Prostate gland (tissue), 2 donors: ENCODE measurements around the gene WDR93. TPM values are rescaled to one million over a fixed set of nuclear protein-coding genes. Genes with fewer than 3 reads are reported as not detected.

Source experiments
- DNase-seq: peaks from one replicate; pipeline ENCODE4 v3.0.0-alpha.2; 2019; ENCODE audit warnings: low spot score
- H3K27ac ChIP-seq, 2 donors: fragments of 200-600 bp; sonication (generic); 2 replicates each; pipeline ENCODE4 v1.5.1; 2017 to 2019
- H3K27me3 ChIP-seq: fragments of 200-600 bp; sonication (generic); replicated peaks from 2 replicates; pipeline ENCODE4 v1.5.1; 2019; ENCODE audit not compliant: insufficient read depth
- H3K36me3 ChIP-seq, 2 donors: fragments of 200-600 bp; sonication (generic); 1 replicate in 1 of 2; 2 replicates in 1 of 2; pipeline versions ENCODE4 v1.5.1 to v1.8.1; 2017 to 2019
- H3K4me1 ChIP-seq: fragments of 200-600 bp; sonication (generic); replicated peaks from 2 replicates; pipeline ENCODE4 v1.5.1; 2019
- H3K4me3 ChIP-seq, 2 donors: fragments of 200-600 bp; sonication (generic); 2 replicates each; pipeline ENCODE4 v1.5.1; 2017 to 2019
- H3K9me3 ChIP-seq: fragments of 200-600 bp; sonication (generic); 2 replicates; pipeline ENCODE4 v1.5.1; 2017
- POLR2A ChIP-seq: fragments of 450-650 bp; IDR thresholded peaks from one replicate; pipeline ENCODE4 v1.6.1; 2016; ENCODE audit warnings: antibody characterized with exemption, mild to moderate bottlenecking
- POLR2AphosphoS5 ChIP-seq: sonication (generic); formaldehyde crosslinking; IDR thresholded peaks from one replicate; pipeline ENCODE4 v1.6.1; 2017; ENCODE audit warnings: antibody characterized with exemption
- WGBS: methylation state at CpG from one replicate; pipeline ENCODE4 v1.1.5; 2018; 5-methylcytosine and 5-hydroxymethylcytosine counted together
- intact Hi-C: fragments of 100-400 bp; cut with DNase I; formaldehyde crosslinking; loops from one replicate; pipeline ENCODE4 v1.14.2; 2022
- total RNA-seq, 2 donors: library from RNA; depleted of rRNA; stranded (reverse); fragments of >200 nt; gene quantifications; one replicate each; pipeline ENCODE4 v1.1.0, GENCODE V29; 2016
- TF ChIP-seq, protein P1 (sequence below), 4 experiments: fragments of 200-600 bp in 2 of 4; fragments of 450-650 bp in 2 of 4; sonication (generic) in 2 of 4; IDR thresholded peaks; 1 replicate in 3 of 4; 2 replicates in 1 of 4; pipeline ENCODE4 v1.5.1; 2016 to 2019; ENCODE audit warnings: antibody characterized with exemption in 4 of 4, mild to moderate bottlenecking in 2 of 4, moderate library complexity in 2 of 4

The WDR93 gene
- total RNA-seq, 2 donors from 2014 or later, result 0.18 to 3.0 TPM

DNA sequence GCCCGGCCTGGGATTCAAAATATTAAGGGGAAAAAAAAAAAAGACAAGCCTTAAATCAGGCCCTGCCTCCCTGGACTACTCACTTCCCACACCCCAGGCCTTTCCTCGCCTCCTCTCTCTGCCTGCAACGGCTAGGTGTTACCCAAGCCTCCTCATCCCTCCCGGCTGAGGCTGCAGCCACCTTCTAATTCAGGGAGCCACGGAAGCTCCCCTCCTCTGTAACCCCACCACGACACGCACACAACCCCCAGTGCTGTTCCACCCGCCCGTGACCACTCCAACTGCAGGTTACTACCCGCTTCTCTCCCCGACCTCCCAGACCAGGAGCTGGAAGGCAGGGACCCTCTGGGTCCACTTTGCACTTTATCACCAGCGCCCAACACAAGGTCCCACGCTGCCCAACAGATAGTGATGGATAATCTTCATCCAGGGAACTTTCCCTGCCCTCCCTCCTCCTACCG is 36.3 kb upstream of the WDR93 start:
- WGBS, result 29% methylated on average over 14 of the region's 14 CpGs
- H3K4me3 ChIP-seq, result peak overlapping the region; percentile 42 to 52
- no peak overlapping the region for H3K27ac ChIP-seq
- H3K4me1 ChIP-seq, result no peaks in the 10 kb centered on the region
- H3K9me3 ChIP-seq, result no peaks in the 10 kb centered on the region
- DNase-seq, result no peak
- no peak for TF ChIP-seq POLR2AphosphoS5
- TF ChIP-seq POLR2A, result no peak
- TF ChIP-seq, protein P1, sequence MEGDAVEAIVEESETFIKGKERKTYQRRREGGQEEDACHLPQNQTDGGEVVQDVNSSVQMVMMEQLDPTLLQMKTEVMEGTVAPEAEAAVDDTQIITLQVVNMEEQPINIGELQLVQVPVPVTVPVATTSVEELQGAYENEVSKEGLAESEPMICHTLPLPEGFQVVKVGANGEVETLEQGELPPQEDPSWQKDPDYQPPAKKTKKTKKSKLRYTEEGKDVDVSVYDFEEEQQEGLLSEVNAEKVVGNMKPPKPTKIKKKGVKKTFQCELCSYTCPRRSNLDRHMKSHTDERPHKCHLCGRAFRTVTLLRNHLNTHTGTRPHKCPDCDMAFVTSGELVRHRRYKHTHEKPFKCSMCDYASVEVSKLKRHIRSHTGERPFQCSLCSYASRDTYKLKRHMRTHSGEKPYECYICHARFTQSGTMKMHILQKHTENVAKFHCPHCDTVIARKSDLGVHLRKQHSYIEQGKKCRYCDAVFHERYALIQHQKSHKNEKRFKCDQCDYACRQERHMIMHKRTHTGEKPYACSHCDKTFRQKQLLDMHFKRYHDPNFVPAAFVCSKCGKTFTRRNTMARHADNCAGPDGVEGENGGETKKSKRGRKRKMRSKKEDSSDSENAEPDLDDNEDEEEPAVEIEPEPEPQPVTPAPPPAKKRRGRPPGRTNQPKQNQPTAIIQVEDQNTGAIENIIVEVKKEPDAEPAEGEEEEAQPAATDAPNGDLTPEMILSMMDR (IDR thresholded peaks at IDR 0.05), result no peak
- H3K36me3 ChIP-seq, result no peaks in the 10 kb centered on the region
- intact Hi-C loops, result no loop called here
- H3K27me3 ChIP-seq, result no peaks in the 10 kb centered on the region

DNA sequence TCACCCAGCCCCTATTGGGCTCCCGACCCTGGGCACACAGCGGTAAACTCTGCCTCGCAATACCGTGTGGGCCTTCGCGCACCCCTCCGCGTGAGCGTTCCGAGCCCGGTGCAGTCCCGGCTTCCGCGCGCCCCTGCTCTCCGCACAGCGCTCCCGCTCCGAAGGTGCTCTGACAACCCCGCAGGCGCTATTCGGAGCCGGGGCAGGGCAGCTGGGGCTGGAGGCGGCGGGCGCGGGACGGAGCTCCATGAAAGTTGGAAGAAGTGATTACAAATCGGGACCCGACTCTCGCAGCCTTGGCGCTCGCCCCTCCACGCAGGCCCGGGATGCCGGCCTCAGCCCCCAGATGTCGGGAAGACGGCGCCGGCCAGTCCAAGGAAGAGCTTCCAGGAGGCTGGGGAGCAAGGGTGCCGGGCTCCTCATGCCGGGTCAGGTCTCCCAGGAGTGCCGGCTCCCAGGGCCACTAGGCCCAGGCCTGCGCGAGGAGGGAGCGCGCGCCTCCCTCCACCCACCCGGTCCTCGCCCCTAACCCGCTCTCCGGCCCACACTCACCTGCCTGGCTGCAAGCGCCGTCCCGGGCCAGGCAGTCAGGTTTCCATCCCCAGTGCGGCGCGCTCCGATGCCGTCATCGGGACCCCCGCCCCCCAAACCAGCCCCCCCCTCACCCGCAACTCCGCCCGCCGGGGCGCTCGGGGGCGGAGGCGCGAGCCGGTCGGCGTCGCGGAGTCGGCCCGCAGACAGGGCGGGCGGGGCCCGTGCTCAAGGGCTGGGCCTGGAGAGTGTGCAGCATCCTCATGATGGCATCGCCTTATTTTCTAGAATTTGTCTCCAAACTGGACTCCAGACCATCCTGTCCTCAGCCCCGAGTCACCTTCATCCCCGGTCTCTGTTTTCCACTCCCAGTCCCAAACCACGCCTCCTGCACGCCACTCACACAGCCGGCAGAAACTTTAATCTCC is 35.5 kb upstream of the WDR93 start, which contains the start of gene KIF7:
KIF7 (minus strand) TSS at position 621 of the 959 bp plus-strand sequence. CDS start 2,537 bp downstream, outside the sequence.
- no peak for DNase-seq
- peak within 1 kb of the TSS; percentile 42 to 52 for H3K4me3 ChIP-seq
- H3K36me3 ChIP-seq, result no peaks in the 10 kb centered on the region
- H3K27ac ChIP-seq, result peak within 1 kb of the TSS; percentile 37 to 38
- intact Hi-C loops, result no loop called here
- H3K4me1 ChIP-seq, result no peaks in the 10 kb centered on the region
- WGBS, result 1% methylated on average over 50 of the region's 87 CpGs
- H3K27me3 ChIP-seq, result no peaks in the 10 kb centered on the region
- H3K9me3 ChIP-seq, result no peaks in the 10 kb centered on the region
- TF ChIP-seq POLR2A (no peak), POLR2AphosphoS5 (no peak)
- TF ChIP-seq, protein P1 (IDR thresholded peaks at IDR 0.05), result no peak

DNA sequence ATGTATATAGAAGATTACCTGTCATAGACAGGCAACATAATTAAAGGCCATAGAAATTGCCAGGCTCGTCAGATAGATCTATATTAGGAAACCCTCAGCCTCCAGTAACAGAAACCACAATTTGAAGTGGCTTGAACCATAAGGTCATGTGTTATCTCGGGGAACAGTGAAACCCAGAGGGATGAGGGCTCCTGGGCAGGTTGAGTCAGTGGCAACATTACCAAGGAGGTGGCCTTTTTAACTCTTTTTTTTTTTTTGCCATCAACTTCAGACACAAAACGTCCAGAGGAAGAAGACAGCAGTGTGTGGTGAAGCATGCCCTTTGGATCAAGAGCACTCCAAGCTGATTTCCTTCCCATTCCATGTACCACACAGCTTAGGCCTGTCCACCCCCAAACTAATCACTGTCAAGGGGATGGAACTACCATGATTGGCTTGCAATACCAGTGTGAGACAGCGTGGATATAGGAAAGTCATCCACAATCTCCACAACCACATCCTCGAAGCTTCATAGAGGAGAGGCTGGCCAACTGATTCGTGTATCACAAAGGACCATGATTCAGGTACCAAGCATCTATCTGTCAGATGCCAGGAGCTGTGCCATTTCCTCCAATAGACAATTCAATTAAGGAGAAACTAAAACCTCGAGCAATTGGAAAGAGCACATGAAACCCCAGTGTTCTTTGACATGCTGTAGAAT is 34.3 kb upstream of the WDR93 start:
- intact Hi-C loops, result no loop called here
- no peaks in the 10 kb centered on the region for H3K36me3 ChIP-seq
- no peaks in the 10 kb centered on the region for H3K4me1 ChIP-seq
- no peaks in the 10 kb centered on the region for H3K9me3 ChIP-seq
- no peaks in the 10 kb centered on the region for H3K27me3 ChIP-seq
- no peak overlapping the region for H3K4me3 ChIP-seq
- no peak overlapping the region for H3K27ac ChIP-seq
- 74% methylated on average over 7 of the region's 7 CpGs for WGBS
- no peak for DNase-seq
- TF ChIP-seq POLR2A (no peak), POLR2AphosphoS5 (no peak)
- TF ChIP-seq, protein P1 (IDR thresholded peaks at IDR 0.05), result no peak

DNA sequence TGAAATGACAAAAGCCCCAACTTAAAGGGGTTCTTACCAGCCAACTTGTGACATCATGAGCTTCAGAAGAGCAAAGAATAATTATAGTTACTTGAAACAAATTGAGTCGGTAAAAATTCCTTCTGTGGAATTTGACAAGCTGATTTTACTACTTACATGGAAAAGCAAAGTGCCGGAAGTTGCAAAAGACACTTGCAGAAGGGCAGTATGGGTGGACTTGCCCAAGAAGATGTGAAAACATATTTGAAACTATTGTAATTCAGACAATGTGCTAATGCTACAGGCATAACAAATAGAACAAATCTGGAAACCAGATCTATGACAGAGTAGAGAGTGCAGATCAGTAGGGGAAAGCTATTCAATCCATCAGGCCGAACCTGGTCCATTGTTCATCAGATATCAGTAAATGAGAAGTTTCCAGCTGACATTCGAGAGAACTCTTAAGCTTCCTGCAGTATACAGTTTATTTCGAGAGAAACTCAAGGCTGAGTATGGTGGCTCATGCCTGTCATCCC is 32.9 kb upstream of the WDR93 start:
- Histone ChIP-seq H3K27ac (no peak overlapping the region), H3K9me3 (no peaks in the 10 kb centered on the region), H3K4me1 (no peaks in the 10 kb centered on the region), H3K4me3 (no peak overlapping the region), H3K27me3 (no peaks in the 10 kb centered on the region), H3K36me3 (no peaks in the 10 kb centered on the region)
- TF ChIP-seq, protein P1 (IDR thresholded peaks at IDR 0.05), result no peak
- no peak for TF ChIP-seq POLR2AphosphoS5
- no peak for TF ChIP-seq POLR2A
- no peak for DNase-seq
- 87% methylated on average over 5 of the region's 5 CpGs for WGBS
- intact Hi-C loops, result no loop called here
